ENCODE measurements around the gene OR11H6.

GRCh38 chr14:20179880-20180279 lies 43.6 kb upstream of the OR11H6 start:
- TF ChIP-seq CTCF (conservative IDR thresholded peaks at IDR 0.05; ENCODE audit: low read depth, low read length) (no peak), EZH2 (IDR thresholded peaks at IDR 0.05; ENCODE audit: borderline replicate concordance, low read depth, low read length, poor library complexity, severe bottlenecking) (no peak)
